IMR-90 (cell line): ENCODE measurements around the gene MOB2. TPM values are rescaled to one million over a fixed set of nuclear protein-coding genes. Genes with fewer than 3 reads are reported as not detected.

Experiments
- ATAC-seq: fragments of 200-7000 bp; cut with Tn5 transposase; 2 replicates; pipeline ENCODE4 v1.9.1; 2020; ENCODE audit warnings: low read depth, mild to moderate bottlenecking, moderate library complexity
- BruUV-seq: library from RNA; stranded (reverse); fragments of 400-500 nt; replicated peaks from 2 replicates; lab custom pipeline; 2021; lab: Mats Ljungman, UMichigan
- CTCF ChIA-PET: fragments of 300-600 bp; formaldehyde crosslinking; extraction: SDS; loops from one replicate; lab custom pipeline; 2021; ENCODE audit warnings: antibody characterized with exemption; lab: Yijun Ruan, JAX
- POLR2A ChIA-PET: fragments of 300-600 bp; sonication (Branson Sonifier 250); formaldehyde crosslinking; loops from one replicate; lab custom pipeline; 2022; ENCODE audit warnings: antibody characterized with exemption; ENCODE audit not compliant: unreplicated experiment; lab: Charles Lee
- DNase-seq: peaks from one replicate; pipeline ENCODE4 v3.0.0; 2013
- H2AFZ ChIP-seq: replicated peaks from 2 replicates; pipeline ENCODE3; 2013; ENCODE audit warnings: low read length, mild to moderate bottlenecking; ENCODE audit not compliant: poor library complexity
- H2AK5ac ChIP-seq: 2 replicates; pipeline ENCODE4 v1.6.1; 2013; ENCODE audit warnings: low read depth, low read length, inconsistent platforms
- H2AK9ac ChIP-seq: replicated peaks from 2 replicates; pipeline ENCODE3; 2013; ENCODE audit warnings: mild to moderate bottlenecking, low read depth, low read length, moderate library complexity; ENCODE audit not compliant: poor library complexity
- H2BK120ac ChIP-seq: 2 replicates; pipeline ENCODE4 v1.6.1; 2013; ENCODE audit warnings: low read depth, low read length, inconsistent platforms
- H2BK15ac ChIP-seq: 3 replicates; pipeline ENCODE4 v1.6.1; 2013; ENCODE audit warnings: low read depth, low read length, inconsistent platforms
- H2BK20ac ChIP-seq: 2 replicates; pipeline ENCODE4 v1.6.1; 2013; ENCODE audit warnings: low read depth, mild to moderate bottlenecking, inconsistent platforms, low read length, moderate library complexity
- H2BK5ac ChIP-seq: 2 replicates; pipeline ENCODE4 v1.6.1; 2013; ENCODE audit warnings: mild to moderate bottlenecking, low read depth, low read length, inconsistent platforms; ENCODE audit not compliant: poor library complexity, severe bottlenecking
- H3K14ac ChIP-seq: replicated peaks from 2 replicates; pipeline ENCODE4 v1.6.1; 2013; ENCODE audit warnings: low read depth, low read length, inconsistent platforms
- H3K18ac ChIP-seq: 2 replicates; pipeline ENCODE4 v1.6.1; 2013; ENCODE audit warnings: low read depth, low read length, control low read depth
- H3K23ac ChIP-seq: 2 replicates; pipeline ENCODE4 v1.6.1; 2013; ENCODE audit warnings: low read depth, low read length, inconsistent platforms
- H3K27ac ChIP-seq: 2 replicates; pipeline ENCODE4 v1.5.1; 2013; ENCODE audit warnings: mild to moderate bottlenecking, control low read depth, low read length; ENCODE audit not compliant: insufficient read depth
- H3K27me3 ChIP-seq: 2 replicates; pipeline ENCODE4 v1.6.1; 2013; ENCODE audit warnings: low read length; ENCODE audit not compliant: control insufficient read depth, insufficient read depth
- H3K36me3 ChIP-seq: 2 replicates; pipeline ENCODE4 v1.6.1; 2013; ENCODE audit warnings: low read length, mixed read lengths; ENCODE audit not compliant: control insufficient read depth, insufficient read depth
- H3K4ac ChIP-seq: 2 replicates; pipeline ENCODE4 v1.6.1; 2013; ENCODE audit warnings: low read depth, low read length, inconsistent platforms
- H3K4me1 ChIP-seq: 2 replicates; pipeline ENCODE4 v1.6.1; 2013; ENCODE audit warnings: low read length, mixed read lengths; ENCODE audit not compliant: control insufficient read depth, insufficient read depth
- H3K4me2 ChIP-seq: 2 replicates; pipeline ENCODE4 v1.6.1; 2013; ENCODE audit warnings: low read depth, mild to moderate bottlenecking, control low read depth, low read length, moderate library complexity
- H3K4me3 ChIP-seq: 2 replicates; pipeline ENCODE4 v1.5.1; 2013; ENCODE audit warnings: low read depth, mild to moderate bottlenecking, control low read depth, low read length, moderate library complexity; ENCODE audit not compliant: insufficient read depth
- H3K56ac ChIP-seq: 2 replicates; pipeline ENCODE4 v1.6.1; 2013; ENCODE audit warnings: low read length, inconsistent platforms; ENCODE audit not compliant: insufficient read depth; ENCODE audit errors: extremely low read depth
- H3K79me1 ChIP-seq, 2 experiments: 2 replicates each; pipeline ENCODE4 v1.6.1; 2013; ENCODE audit warnings: low read length in 2 of 2, inconsistent platforms in 1 of 2, low read depth in 1 of 2
- H3K9ac ChIP-seq: 2 replicates; pipeline ENCODE4 v1.6.1; 2013; ENCODE audit warnings: low read depth, low read length, control low read depth
- H3K9me1 ChIP-seq: 2 replicates; pipeline ENCODE4 v1.6.1; 2013; ENCODE audit warnings: low read length, inconsistent platforms; ENCODE audit not compliant: insufficient read depth
- H3K9me3 ChIP-seq: 2 replicates; pipeline ENCODE4 v1.6.1; 2013; ENCODE audit warnings: low read length; ENCODE audit not compliant: control insufficient read depth, insufficient read depth
- H4K20me1 ChIP-seq: 2 replicates; pipeline ENCODE4 v1.6.1; 2013; ENCODE audit warnings: low read length, inconsistent platforms; ENCODE audit not compliant: insufficient read depth
- H4K5ac ChIP-seq: 2 replicates; pipeline ENCODE4 v1.6.1; 2013; ENCODE audit warnings: mild to moderate bottlenecking, low read depth, low read length, control low read depth
- H4K8ac ChIP-seq, 2 experiments: 2 replicates each; pipeline ENCODE4 v1.6.1; 2013; ENCODE audit warnings: low read depth in 2 of 2, low read length in 2 of 2, control low read depth in 1 of 2, inconsistent platforms in 1 of 2
- H4K91ac ChIP-seq: 2 replicates; pipeline ENCODE4 v1.6.1; 2013; ENCODE audit warnings: low read depth, low read length, inconsistent platforms; ENCODE audit not compliant: insufficient read depth
- BHLHE40 ChIP-seq: fragments of 150-350 bp; IDR thresholded peaks from 2 replicates; pipeline ENCODE4 v1.6.1; 2016; ENCODE audit warnings: mild to moderate bottlenecking, low read depth, low read length
- CEBPB ChIP-seq: IDR thresholded peaks from 2 replicates; pipeline ENCODE4 v1.6.1; 2012; ENCODE audit warnings: low read depth, low read length, improper control_type of control experiment
- CHD1 ChIP-seq: IDR thresholded peaks from 2 replicates; pipeline ENCODE4 v1.6.1; 2012; ENCODE audit warnings: low read depth, low read length, improper control_type of control experiment
- FOS ChIP-seq: fragments of 150-350 bp; IDR thresholded peaks from 2 replicates; pipeline ENCODE4 v1.6.1; 2016; ENCODE audit warnings: low read depth, low read length
- MAFK ChIP-seq: IDR thresholded peaks from 2 replicates; pipeline ENCODE4 v1.6.1; 2012; ENCODE audit warnings: low read depth, low read length, improper control_type of control experiment
- MXI1 ChIP-seq: IDR thresholded peaks from 2 replicates; pipeline ENCODE4 v1.6.1; 2012; ENCODE audit warnings: low read depth, mild to moderate bottlenecking, low read length, moderate library complexity, borderline replicate concordance
- NFE2L2 ChIP-seq: fragments of 150-350 bp; IDR thresholded peaks from 2 replicates; pipeline ENCODE4 v1.6.1; 2016; ENCODE audit warnings: low read depth, mild to moderate bottlenecking, low read length
- POLR2A ChIP-seq: IDR thresholded peaks from 2 replicates; pipeline ENCODE4 v1.6.1; 2012; ENCODE audit warnings: mild to moderate bottlenecking, low read depth, low read length
- RAD21 ChIP-seq: IDR thresholded peaks from 2 replicates; pipeline ENCODE4 v1.6.1; 2012; ENCODE audit warnings: low read length, improper control_type of control experiment
- RCOR1 ChIP-seq: IDR thresholded peaks from 2 replicates; pipeline ENCODE4 v1.6.1; 2012; ENCODE audit warnings: mild to moderate bottlenecking, low read length, improper control_type of control experiment; ENCODE audit not compliant: insufficient replicate concordance
- RFX5 ChIP-seq: IDR thresholded peaks from 2 replicates; pipeline ENCODE4 v1.8.0; 2012; ENCODE audit warnings: low read depth, mild to moderate bottlenecking, low read length, moderate library complexity
- SMC3 ChIP-seq: fragments of 150-350 bp; IDR thresholded peaks from 2 replicates; pipeline ENCODE4 v1.6.1; 2016; ENCODE audit warnings: low read depth, mild to moderate bottlenecking, antibody characterized with exemption, low read length, moderate library complexity
- WGBS, 2 experiments: methylation state at CpG; one replicate each; pipeline versions ENCODE4 v1.1.5 to v1.1.7; 2013; ENCODE audit warnings: missing lambda C conversion rate in 2 of 2; ENCODE audit not compliant: insufficient read length in 1 of 2; ENCODE audit errors: extremely low coverage in 2 of 2; 5-methylcytosine and 5-hydroxymethylcytosine counted together
- dilution Hi-C: fragments of 300-500 bp; cut with HindIII; formaldehyde crosslinking; loops from one replicate; pipeline ENCODE4 v1.14.3; 2018; ENCODE audit warnings: low sequenced_read_pairs; ENCODE audit not compliant: unreplicated experiment
- in situ Hi-C: fragments of 300-500 bp; cut with MboI; formaldehyde crosslinking; loops from 3 replicates; pipeline ENCODE4 v1.14.3; 2019; ENCODE audit warnings: low sequenced_read_pairs, inconsistent platforms, mixed read lengths
- intact Hi-C: fragments of 100-400 bp; cut with micrococcal nuclease; formaldehyde crosslinking; loops from 2 replicates; pipeline ENCODE4 v1.10.0; 2022
- polyA plus RNA-seq, 3 experiments: library from polyadenylated mRNA; depleted of rRNA; stranded (reverse); fragments of >200 nt; gene quantifications; 2 replicates each; pipeline ENCODE4 v1.2.3, GENCODE V29; 2012; ENCODE audit warnings: low replicate concordance in 1 of 3
- total RNA-seq: library from RNA; depleted of rRNA; stranded (reverse); fragments of >200 nt; gene quantifications from 2 replicates; pipeline ENCODE4 v1.2.3, GENCODE V29; 2012
- TF ChIP-seq, protein P1 (sequence below): fragments of 150-350 bp; IDR thresholded peaks from 2 replicates; pipeline ENCODE4 v1.6.1; 2017; ENCODE audit warnings: mild to moderate bottlenecking, antibody characterized with exemption, low read length, low read depth
- TF ChIP-seq, protein P2 (sequence below): fragments of 150-350 bp; IDR thresholded peaks from 2 replicates; pipeline ENCODE4 v1.6.1; 2016; ENCODE audit warnings: low read depth, mild to moderate bottlenecking, low read length, moderate library complexity, borderline replicate concordance
- TF ChIP-seq, protein P3 (sequence below): conservative IDR thresholded peaks from 2 replicates; pipeline ENCODE4 v1.5.1; 2012; ENCODE audit warnings: mild to moderate bottlenecking, low read depth, low read length, improper control_type of control experiment

MOB2 gene
- total and polyA plus RNA-seq, 2 of the 4 experiments (the other 2 are of a cell fraction), result 23.7 to 36.2 TPM

DNA sequence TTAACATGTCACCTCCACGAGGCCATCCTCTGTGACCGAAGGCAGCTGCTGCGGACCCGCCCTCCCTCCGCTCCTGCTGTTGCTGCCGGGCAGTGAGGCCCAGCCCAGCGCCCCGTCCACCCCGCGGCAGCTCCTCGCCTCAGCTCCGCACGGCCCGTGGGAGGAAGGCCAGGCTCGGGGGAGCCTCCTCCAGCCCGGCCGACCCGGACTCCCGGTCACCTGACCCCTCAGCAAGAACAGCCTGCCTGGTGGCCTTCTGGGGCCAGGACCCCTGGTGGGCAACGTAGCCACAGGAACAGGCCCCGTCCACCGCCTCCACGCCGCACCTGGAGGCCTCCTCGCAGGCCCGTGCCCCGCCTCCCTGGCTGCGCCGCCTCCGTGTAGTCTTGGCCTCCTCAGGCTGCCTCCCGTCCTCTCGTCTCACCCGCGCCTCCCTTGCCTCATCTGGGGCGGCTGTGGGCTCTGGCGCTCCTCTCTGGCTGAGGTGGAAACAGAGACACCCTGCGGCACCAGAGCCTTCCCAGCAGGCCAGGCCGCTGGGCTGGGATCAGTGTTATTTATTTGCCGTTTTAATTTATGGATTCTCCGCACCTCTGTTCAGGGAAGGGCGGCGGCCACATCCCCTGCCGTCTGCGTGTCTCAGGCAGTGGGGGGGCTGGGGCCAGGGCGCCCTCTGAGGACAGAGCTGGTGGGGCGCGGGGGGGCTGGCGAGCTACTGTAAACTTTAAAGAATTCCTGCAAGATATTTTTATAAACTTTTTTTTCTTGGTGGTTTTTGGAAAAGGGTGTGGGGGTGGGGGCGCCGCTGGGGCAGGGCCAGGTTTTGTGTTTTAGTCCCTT is 25.4 kb downstream of the MOB2 start:
- CTCF ChIA-PET, result no interaction called here
- DNase-seq, result no peak
- no peak for TF ChIP-seq FOS
- TF ChIP-seq NFE2L2, result no peak
- TF ChIP-seq, protein P1, sequence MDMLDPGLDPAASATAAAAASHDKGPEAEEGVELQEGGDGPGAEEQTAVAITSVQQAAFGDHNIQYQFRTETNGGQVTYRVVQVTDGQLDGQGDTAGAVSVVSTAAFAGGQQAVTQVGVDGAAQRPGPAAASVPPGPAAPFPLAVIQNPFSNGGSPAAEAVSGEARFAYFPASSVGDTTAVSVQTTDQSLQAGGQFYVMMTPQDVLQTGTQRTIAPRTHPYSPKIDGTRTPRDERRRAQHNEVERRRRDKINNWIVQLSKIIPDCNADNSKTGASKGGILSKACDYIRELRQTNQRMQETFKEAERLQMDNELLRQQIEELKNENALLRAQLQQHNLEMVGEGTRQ, result no peak
- no peak for TF ChIP-seq MAFK
- TF ChIP-seq RAD21, result no peak
- no peak for TF ChIP-seq MXI1
- TF ChIP-seq BHLHE40, result no peak
- no peak for TF ChIP-seq SMC3
- TF ChIP-seq CHD1, result no peak
- TF ChIP-seq, protein P2, sequence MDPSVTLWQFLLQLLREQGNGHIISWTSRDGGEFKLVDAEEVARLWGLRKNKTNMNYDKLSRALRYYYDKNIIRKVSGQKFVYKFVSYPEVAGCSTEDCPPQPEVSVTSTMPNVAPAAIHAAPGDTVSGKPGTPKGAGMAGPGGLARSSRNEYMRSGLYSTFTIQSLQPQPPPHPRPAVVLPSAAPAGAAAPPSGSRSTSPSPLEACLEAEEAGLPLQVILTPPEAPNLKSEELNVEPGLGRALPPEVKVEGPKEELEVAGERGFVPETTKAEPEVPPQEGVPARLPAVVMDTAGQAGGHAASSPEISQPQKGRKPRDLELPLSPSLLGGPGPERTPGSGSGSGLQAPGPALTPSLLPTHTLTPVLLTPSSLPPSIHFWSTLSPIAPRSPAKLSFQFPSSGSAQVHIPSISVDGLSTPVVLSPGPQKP, result no peak
- TF ChIP-seq, protein P3, sequence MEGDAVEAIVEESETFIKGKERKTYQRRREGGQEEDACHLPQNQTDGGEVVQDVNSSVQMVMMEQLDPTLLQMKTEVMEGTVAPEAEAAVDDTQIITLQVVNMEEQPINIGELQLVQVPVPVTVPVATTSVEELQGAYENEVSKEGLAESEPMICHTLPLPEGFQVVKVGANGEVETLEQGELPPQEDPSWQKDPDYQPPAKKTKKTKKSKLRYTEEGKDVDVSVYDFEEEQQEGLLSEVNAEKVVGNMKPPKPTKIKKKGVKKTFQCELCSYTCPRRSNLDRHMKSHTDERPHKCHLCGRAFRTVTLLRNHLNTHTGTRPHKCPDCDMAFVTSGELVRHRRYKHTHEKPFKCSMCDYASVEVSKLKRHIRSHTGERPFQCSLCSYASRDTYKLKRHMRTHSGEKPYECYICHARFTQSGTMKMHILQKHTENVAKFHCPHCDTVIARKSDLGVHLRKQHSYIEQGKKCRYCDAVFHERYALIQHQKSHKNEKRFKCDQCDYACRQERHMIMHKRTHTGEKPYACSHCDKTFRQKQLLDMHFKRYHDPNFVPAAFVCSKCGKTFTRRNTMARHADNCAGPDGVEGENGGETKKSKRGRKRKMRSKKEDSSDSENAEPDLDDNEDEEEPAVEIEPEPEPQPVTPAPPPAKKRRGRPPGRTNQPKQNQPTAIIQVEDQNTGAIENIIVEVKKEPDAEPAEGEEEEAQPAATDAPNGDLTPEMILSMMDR, result no peak
- TF ChIP-seq CEBPB, result no peak
- no peak for TF ChIP-seq RCOR1
- TF ChIP-seq RFX5, result no peak
- no peak for TF ChIP-seq POLR2A

More for the DNA sequence above, 25.4 kb downstream of the MOB2 start:
- Histone ChIP-seq H2BK5ac (no peak overlapping the region), H2BK120ac (no peak overlapping the region), H4K20me1 (no peaks in the 10 kb centered on the region; the same call in 1 of the 2 replicates), H2BK15ac (no peak overlapping the region), H3K18ac (no peak overlapping the region), H3K4me2 (no peak overlapping the region), H3K27ac (no peak overlapping the region), H2AFZ (no peak overlapping the region), H3K14ac (no peak overlapping the region), H2BK20ac (no peak overlapping the region), H3K4ac (no peak overlapping the region), H3K56ac (no peak overlapping the region), H3K27me3 (no peaks in the 10 kb centered on the region), H4K91ac (no peak overlapping the region), H3K9ac (no peak overlapping the region), H3K36me3 (no peaks in the 10 kb centered on the region), H3K4me1 (peaks cover 13% of the 10 kb centered on the region; the same call in 1 of the 2 replicates), H3K9me1 (no peaks in the 10 kb centered on the region), H3K9me3 (no peaks in the 10 kb centered on the region), H4K8ac (no peak overlapping the region), H2AK9ac (no peak overlapping the region), H3K79me1 (no peaks in the 10 kb centered on the region), H3K23ac (no peak overlapping the region), H3K4me3 (no peak overlapping the region), H2AK5ac (no peak overlapping the region), H4K5ac (no peak overlapping the region)
- BruUV-seq, result no TSS peak
- dilution Hi-C loops (no loop called here), intact Hi-C loops (no loop called here), in situ Hi-C loops (no loop called here)
- POLR2A ChIA-PET, result no interaction called here
- whole genome bisulfite sequencing, 2 experiments, result 70% methylated on average over 29 of the region's 50 CpGs; no CpG with 5 or more reads in 1 of the 2 experiments
- no peak for ATAC-seq
